GM12801 (cell line): ENCODE data around the gene CBFA2T3.

Experiments
- CTCF ChIP-seq: IDR thresholded peaks from one replicate; pipeline ENCODE4 v1.5.1; 2011; ENCODE audit warnings: control low read depth; ENCODE audit not compliant: insufficient read length; ENCODE audit errors: extremely low read depth

CBFA2T3 gene

GRCh38 chr16:88855176-88855575 is 121.8 kb downstream of the CBFA2T3 start:
- TF ChIP-seq CTCF, result no peak

DNA sequence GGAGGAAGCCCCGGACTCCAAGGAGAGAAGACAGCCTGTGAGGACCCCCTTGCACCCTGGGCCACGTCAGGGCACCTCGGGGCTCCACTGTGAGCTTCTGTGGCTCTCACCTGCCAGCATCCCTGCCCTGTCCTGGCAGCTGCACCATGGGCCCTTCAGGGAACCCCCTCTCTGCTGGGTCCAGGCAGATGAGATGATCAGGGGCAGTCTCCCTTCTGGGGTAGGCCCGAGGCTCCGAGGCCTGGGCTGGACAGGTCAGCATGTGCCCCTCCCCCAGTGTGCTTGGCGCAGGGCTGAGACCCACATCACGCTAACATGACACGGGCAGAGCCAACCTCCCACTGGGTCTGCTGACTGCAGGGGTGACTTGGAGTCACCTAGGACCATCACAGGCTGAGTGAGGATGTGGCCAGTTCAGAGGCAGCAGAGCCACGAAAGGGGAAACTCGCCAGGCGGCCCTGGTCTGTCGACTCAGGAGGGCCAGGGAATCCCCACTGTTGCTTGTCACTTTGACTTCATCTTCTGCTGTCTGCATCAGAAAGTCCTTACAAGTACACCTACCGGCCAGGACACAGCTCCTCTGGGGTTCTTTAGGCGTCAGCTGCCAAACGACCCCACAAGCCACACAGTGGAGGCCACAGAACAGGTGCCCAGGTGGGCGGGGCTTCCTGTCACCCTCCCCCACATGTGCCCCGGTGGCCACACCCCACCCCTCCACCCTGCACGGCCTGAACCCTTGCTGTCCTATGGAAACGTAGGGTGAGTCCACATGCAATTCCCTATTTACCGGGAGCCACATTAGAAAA is 122.5 kb downstream of the CBFA2T3 start:
- no peak for TF ChIP-seq CTCF

GRCh38 chr16:88853325-88853941 is 123.6 kb downstream of the CBFA2T3 start:
- no peak for TF ChIP-seq CTCF

GRCh38 chr16:88851616-88852015 is 125.4 kb downstream of the CBFA2T3 start:
- TF ChIP-seq CTCF, result no peak

- no peak for TF ChIP-seq CTCF
These were observed 126.3 kb downstream of the CBFA2T3 start for GRCh38 chr16:88850531-88851199.

DNA sequence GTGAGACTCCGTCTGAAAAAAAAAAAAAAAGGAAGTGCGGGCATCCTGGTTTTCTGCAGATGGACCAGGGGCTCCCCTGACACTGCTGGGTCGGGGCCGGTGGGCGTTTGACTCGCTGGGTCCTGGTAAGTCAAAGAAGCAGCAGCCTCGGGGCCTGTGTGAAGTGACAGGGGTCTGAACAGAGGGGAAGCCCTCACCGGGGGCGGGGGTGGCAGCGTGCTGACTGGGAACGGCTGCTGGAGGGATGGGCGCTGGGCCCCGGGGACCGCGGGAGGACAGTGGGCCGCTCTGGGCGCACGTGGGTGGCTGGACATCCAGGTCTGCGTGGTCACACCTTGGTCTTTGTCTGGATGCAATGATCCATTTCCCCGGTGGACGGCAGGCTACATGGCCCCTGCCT is 128.4 kb downstream of the CBFA2T3 start:
- TF ChIP-seq CTCF, result no peak

DNA sequence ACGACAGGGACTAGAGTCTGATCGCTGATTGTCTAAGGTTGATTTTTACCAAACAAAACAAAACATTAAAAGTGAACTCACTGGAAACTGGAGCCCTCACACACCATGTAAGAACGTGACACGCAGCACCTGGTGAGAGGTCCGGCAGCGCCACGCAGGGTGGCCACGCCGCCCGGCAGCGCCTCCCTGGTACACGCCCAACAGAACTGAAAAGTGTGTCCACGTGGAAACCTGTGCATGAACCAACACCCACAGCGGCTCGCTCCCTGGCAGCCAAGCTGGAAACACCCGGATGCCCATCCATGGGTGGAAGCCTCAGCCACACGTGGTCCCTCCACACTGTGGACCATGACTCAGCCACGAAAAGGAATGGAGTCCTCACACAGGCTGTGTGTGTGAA is 129.4 kb downstream of the CBFA2T3 start:
- no peak for TF ChIP-seq CTCF
